HL-60 (cell line): ENCODE measurements around the gene RPS6KC1.
"Not testable (repeated sequence)": the region's sequence is repeated elsewhere in the genome, so short reads cannot be mapped to it uniquely, and the experiment has no call there.

Source experiments
- DNase-seq, 2 experiments: peaks; one replicate each; pipeline ENCODE4 v3.0.0-alpha.2; 2010 to 2020; ENCODE audit warnings: low read depth in 1 of 2, low spot score in 1 of 2
- H3K27ac ChIP-seq: fragments of 250-450 bp; sonication (Bioruptor Pico); replicated peaks from 2 replicates; pipeline ENCODE4 v1.5.1; 2020; ENCODE audit warnings: mild to moderate bottlenecking, moderate library complexity
- H3K27me3 ChIP-seq: fragments of 250-450 bp; sonication (Bioruptor Pico); 2 replicates; pipeline ENCODE4 v1.5.1; 2021; ENCODE audit warnings: mild to moderate bottlenecking, moderate library complexity; ENCODE audit not compliant: insufficient read depth, poor library complexity, severe bottlenecking
- H3K4me3 ChIP-seq: replicated peaks from 2 replicates; pipeline ENCODE4 v1.5.1; 2011; ENCODE audit warnings: mild to moderate bottlenecking, control low read depth, low read length; ENCODE audit not compliant: insufficient read depth
- CTCF ChIP-seq: IDR thresholded peaks from one replicate; pipeline ENCODE4 v1.5.1; 2011; ENCODE audit warnings: low read length, control low read depth, inconsistent platforms; ENCODE audit not compliant: insufficient read depth
- GABPA ChIP-seq: IDR thresholded peaks from 2 replicates; pipeline ENCODE4 v1.6.1; 2012; ENCODE audit warnings: low read depth
- POLR2AphosphoS5 ChIP-seq: IDR thresholded peaks from 2 replicates; pipeline ENCODE4 v1.6.1; 2012; ENCODE audit warnings: low read depth
- SPI1 ChIP-seq: IDR thresholded peaks from 2 replicates; pipeline ENCODE4 v1.6.1; 2012; ENCODE audit warnings: low read depth, mild to moderate bottlenecking, borderline replicate concordance
- TF ChIP-seq, protein P1 (sequence below): IDR thresholded peaks from 2 replicates; pipeline ENCODE4 v1.6.1; 2012; ENCODE audit warnings: low read depth; ENCODE audit not compliant: insufficient replicate concordance

RPS6KC1 gene

DNA sequence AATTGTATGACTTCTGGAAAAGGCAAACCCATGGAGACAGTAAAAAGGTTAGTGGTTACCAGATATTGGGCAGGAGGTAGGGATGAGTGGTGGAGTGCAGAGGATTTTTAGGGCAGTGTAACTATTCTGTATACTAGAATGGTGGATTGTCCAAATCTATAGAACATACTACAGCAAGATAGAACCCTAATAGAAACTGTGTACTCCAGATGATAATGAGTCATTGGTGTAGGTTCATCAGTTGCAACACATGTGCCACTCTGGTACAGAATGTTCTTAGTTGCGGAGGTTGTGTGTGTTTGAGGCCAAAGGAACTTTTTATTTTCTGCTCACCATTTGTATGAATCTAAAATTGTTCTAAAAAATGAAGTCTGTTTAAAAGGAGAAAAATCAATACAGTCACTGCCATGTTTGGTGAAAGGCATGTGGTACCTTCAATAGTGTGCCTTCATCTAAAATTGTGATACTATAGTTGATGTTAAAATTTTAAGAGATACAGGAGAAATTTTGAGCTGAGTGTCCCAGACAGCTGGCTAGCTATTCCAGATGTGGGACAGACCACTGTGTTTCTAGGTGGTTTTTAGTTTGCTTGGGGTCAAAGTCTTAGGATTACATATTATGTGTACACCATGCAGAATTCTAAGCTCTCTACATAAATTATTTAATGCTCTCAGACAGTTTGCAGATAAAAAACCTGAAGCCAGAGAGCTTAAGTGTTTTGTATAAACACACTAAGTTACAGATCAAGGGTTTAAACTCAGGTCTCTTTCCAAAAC, 150.5 kb downstream of the RPS6KC1 start:
- H3K27me3 ChIP-seq = no peaks in the 10 kb centered on the region
- no peak for TF ChIP-seq GABPA
- no peak for TF ChIP-seq CTCF
- TF ChIP-seq, protein P1, sequence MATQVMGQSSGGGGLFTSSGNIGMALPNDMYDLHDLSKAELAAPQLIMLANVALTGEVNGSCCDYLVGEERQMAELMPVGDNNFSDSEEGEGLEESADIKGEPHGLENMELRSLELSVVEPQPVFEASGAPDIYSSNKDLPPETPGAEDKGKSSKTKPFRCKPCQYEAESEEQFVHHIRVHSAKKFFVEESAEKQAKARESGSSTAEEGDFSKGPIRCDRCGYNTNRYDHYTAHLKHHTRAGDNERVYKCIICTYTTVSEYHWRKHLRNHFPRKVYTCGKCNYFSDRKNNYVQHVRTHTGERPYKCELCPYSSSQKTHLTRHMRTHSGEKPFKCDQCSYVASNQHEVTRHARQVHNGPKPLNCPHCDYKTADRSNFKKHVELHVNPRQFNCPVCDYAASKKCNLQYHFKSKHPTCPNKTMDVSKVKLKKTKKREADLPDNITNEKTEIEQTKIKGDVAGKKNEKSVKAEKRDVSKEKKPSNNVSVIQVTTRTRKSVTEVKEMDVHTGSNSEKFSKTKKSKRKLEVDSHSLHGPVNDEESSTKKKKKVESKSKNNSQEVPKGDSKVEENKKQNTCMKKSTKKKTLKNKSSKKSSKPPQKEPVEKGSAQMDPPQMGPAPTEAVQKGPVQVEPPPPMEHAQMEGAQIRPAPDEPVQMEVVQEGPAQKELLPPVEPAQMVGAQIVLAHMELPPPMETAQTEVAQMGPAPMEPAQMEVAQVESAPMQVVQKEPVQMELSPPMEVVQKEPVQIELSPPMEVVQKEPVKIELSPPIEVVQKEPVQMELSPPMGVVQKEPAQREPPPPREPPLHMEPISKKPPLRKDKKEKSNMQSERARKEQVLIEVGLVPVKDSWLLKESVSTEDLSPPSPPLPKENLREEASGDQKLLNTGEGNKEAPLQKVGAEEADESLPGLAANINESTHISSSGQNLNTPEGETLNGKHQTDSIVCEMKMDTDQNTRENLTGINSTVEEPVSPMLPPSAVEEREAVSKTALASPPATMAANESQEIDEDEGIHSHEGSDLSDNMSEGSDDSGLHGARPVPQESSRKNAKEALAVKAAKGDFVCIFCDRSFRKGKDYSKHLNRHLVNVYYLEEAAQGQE = no peak
- no peak for TF ChIP-seq SPI1
- no peak for TF ChIP-seq POLR2AphosphoS5

GRCh38 chr1:213211201-213211600, 160.2 kb downstream of the RPS6KC1 start:
- DNase-seq = no peak

More for the DNA sequence above, 150.5 kb downstream of the RPS6KC1 start:
- DNase-seq = no peak
- Histone ChIP-seq H3K27ac (no peak overlapping the region), H3K4me3 (no peak overlapping the region)

DNA sequence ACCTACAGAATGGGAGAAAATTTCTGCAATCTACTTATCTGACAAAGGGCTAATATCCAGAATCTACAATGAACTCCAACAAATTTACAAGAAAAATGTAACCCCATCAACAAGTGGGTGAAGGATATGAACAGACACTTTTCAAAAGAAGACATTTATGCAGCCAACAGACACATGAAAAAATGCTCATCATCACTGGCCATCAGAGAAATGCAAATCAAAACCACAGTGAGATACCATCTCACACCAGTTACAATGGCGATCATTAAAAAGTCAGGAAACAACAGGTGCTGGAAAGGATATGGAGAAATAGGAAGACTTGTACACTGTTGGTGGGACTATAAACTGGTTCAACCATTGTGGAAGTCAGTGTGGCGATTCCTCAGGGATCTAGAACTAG, 168.0 kb downstream of the RPS6KC1 start:
- not testable (repeated sequence) for DNase-seq, H3K27me3 ChIP-seq, H3K27ac ChIP-seq, H3K4me3 ChIP-seq

More at GRCh38 chr1:213211201-213211600, 160.2 kb downstream of the RPS6KC1 start:
- no peak overlapping the region for H3K4me3 ChIP-seq
- H3K27me3 ChIP-seq = no peaks in the 10 kb centered on the region
- H3K27ac ChIP-seq = no peak overlapping the region
- TF ChIP-seq GABPA (no peak), SPI1 (no peak), POLR2AphosphoS5 (no peak), CTCF (no peak)
- TF ChIP-seq, protein P1 = no peak

DNA sequence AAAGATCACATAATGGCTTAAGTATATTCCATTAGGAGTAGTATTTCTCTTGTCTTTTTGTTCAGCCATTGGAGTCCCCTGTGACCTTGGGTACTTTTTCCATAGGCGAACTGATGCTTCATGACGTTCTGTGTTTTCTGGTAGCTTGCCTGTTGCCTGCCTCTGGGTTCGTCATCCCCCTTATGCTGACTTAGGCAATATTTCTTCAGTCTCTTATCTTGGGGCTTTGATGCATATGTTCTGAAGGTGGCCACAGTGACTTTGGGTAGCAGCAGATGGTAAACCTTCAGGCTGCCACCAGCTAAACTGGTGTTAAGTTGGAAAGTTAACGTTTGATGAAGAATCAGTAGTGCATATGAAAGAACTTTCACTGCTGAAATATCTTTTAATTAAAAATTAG, 170.2 kb downstream of the RPS6KC1 start:
- no peak overlapping the region for H3K27ac ChIP-seq

More for the DNA sequence above, 170.2 kb downstream of the RPS6KC1 start:
- no peak overlapping the region for H3K4me3 ChIP-seq
- DNase-seq = no peak
- TF ChIP-seq GABPA = no peak
- TF ChIP-seq CTCF = no peak
- TF ChIP-seq, protein P1 = no peak
- no peak for TF ChIP-seq SPI1
- no peak for TF ChIP-seq POLR2AphosphoS5
- H3K27me3 ChIP-seq = no peaks in the 10 kb centered on the region
